ENCODE results near the gene TYRO3.

The TYRO3 gene

DNA sequence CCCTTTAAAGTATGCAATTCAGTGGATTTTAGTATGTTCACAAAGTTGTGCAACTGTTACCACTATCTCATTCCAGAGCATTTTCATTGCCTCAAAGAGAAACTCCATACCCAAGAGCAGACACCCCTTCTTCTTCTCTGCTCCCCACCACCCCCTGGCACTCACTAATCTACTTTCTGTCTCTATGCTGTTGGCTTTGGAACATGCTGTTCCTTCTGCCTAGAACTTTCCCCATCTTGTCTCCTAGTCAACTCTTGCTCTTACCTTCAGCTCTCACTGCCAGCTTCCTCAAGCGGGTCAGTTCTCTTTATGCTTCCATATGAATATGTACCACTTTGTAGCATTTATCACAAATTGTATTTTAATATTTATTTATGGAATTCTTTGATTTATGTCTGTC, 50.1 kb downstream of the TYRO3 start:
- DNase-seq: no peak

DNA sequence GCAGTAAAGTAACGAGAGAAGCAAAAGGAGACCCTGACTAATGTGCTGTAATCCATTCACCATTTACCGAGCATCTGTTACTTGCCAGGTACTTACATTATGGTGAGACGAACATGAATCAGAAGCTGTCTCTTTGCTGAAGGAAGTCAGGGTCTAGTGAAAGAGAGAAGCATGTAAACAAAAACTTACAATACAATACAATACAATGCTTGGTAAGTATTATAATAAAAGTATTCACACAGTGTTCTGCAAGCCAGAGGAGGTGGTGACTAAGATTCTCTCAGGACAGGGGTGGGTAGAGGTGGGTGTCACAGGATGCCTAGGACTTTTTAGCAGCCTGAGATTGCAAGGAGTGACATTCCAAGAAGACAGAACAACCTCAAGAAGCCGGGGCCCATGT, 51.0 kb downstream of the TYRO3 start:
- no peak for DNase-seq

DNA sequence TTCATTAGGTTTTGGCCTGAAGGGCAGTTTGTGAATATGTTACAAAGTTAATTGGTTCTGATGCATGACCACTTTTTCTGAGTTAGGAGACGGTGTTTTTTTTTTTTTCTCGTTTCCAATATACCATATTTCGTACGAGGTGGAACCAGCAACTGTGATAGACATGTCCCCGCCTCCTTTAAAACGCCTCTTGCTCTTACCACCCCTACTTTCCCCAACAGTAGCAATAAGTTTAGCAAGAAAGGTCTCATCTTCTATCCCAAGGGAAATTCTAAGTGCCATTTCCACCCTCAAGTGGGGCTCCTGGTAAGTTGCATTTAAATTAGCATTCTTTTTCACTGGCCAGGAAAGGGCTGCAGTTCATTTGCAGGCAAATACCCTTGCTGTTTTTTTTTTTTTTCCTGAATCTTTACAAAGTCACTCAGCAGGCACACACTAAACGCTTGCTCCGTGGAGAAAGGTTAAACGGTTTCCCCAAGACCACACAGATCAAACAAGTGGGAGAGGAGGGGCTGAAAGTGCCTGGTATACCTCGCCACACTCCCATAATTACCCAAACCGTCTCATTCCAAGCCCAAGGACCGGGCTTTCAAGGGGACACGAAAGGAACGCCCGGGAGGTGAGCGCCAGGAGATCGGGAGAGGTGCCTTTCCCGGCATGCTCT, 61.7 kb downstream of the TYRO3 start:
- peak; percentile 78 for DNase-seq

DNA sequence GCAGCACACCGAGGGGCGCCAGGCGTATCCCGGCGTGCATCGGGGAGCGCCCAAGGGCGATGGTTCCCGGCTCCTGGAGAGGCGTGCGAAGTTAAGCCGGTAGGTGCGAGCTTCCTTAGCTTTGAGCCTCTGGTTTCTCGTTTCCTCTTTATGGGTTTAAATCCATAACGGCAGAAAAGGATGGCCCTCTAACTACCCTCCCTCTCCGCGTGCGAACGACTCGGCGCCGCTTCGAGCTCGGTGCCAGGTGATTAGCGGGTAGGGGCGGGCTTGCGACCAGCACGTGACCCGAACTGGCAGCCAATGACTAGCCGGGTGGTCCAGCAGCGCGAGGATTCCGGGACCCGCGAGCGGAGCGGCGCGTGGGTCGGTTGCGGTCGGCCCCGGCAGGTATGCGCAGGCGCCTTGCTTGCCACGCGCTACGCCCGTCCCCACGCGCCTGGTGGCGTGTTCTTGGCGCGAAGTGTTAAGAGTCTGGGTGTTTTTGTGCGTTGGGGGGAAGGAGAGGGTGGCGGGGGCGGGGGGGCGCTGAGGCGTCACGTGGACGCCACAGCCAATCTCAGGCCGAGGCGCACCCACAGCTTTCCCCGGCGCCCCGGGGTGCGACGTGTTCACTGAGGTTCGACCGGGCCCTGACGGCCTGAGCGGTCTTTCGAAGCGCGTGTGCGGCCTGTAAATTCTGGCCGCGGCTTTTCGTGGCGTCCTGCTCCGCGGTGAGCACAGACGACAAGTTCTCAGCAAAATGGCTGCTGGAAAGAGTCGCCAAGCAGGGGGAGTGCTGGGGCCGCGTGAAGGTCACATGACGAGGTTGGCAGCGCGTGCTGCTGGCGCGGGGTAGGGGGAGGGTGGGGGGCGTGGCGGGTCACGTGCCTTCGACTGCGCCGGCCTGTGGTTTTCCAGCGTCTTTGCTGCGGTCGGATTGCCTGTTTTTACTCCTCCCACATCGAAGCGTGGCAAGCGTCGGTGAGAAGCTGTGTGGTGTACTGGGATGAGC, 62.5 kb downstream of the TYRO3 start:
- peak; percentile 84 for DNase-seq

DNA sequence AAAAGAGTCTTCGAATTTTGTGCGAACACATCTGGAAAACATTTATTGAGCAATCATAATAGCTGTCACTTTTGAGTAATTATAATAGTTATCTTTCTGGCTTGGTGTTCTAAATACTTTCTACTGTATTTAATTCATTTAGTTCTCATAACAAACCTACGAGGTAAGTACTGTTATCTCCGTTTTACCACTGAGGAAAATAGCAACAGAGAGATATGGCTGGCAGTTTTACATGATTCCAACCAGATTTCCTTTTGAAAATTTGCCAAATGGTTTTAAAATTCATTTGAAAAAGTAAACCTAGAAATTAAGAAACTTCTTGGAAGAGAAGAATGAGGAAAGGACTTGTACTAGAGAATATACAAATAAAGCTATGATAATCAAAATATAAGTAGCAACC, 63.9 kb downstream of the TYRO3 start:
- no peak for DNase-seq

DNA sequence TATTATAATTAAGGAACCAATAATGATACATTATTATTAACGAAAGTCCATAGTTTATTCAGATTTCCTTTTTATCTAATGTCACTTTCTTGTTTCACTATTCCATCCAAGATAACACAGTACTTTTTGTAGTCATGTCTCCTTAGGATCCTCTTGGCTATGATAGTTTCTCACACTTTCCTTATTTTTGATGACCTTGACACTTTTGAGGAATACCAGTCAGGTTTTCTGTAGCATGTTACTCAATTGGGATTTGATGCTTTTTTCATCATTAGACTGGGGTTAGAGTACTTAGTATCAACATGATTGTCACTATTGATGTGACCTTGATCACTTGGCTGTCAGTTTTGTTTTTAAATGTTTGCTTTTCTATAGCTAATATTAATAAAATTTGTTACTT, 68.2 kb downstream of the TYRO3 start:
- no peak for DNase-seq

DNA sequence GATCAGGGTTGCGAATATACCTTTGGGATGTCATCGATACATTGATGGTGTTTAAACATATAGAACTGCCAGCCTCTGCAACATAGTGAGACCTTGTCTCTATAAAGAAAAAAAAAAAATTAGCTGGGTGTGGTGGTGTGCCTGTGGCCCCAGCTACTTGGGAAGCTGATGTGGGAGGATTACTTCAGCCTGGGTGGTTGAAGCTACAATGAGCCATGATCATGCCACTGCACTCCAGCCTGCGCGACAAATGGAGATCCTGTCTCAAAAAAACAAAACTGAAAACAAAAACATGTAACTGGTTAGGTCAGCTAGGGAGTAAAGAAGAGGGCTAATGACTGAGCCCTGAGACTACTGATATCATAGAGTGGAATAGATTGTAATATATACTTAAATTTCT, 70.5 kb downstream of the TYRO3 start:
- no peak for DNase-seq

DNA sequence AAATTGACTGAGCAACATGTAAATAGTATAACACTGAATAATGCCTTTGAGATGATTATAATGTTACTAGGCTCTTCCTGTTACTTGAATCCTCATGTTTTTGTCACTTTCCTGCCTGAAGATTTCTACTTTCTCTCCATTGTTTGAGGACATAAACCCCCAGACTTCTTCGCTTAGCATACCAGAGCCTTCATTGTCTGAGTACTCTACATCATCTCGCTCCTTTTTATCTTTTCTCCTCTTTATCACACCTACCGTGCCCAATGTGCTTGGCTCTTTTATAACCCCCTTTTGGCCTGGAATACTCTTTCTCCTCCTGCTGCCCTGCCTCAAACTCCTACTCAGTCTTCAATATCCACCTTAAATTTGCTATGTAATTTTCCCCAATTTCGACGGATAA, 70.9 kb downstream of the TYRO3 start:
- no peak for DNase-seq

DNA sequence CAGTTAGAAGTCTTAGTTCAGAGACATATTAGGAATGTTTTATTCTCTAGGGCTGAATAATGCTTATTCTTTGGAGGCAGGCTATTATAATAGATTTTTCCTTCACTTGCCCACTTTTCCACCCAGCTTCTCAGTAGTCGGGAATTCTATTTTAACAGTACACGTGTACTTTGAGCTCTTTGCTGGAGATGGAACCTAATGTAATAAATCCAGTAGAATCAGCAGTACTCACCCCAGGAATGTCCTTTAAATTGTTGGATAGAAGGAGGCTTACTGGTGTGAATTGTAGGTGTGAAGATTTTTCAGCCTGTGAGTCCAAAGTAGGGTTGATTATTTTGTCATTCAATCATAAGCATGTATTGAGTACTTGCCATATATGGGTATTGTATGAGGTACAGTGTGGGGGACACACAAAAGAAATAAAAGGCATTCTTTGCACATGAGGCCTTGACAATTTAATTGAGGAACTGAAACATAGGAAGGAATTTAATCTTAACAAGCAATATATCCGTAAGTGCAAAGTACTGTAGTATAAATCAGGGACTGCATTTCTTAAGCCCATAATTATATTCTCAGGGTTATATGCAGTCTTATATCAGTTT, 71.7 kb downstream of the TYRO3 start:
- DNase-seq: no peak

DNA sequence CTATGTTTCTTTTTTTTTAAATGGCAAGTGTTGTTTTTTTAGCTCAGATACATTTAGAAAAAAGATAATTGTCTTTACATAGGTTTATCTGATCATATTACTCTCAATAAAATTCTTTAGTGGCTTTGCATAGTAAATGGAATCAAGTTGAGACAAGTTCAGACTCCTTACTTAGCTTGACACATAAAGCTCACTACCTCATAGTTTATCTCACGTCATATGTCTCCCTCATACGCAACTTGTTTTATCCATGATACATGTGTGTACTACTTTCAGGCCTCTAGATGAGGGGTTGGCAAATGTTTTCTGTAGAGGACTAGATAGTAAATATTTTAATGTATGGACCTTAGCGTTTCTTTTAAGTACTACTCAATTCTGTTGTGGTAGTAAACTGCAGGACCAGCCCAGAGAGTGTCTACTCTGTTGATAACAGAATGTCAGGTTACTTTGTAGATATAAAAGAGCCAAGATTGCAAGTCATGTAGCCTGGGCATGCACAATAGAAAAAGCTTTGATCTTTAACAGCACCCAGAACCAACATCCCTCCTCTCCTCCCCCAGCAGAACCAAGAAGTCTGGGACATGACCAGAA, 73.0 kb downstream of the TYRO3 start:
- no peak for DNase-seq
